B cell (primary cell): ENCODE results near the gene HINT3.

Experiments
- CTCF ChIP-seq: fragments of 200-600 bp; IDR thresholded peaks from one replicate; pipeline ENCODE4 v1.8.0; 2022; ENCODE audit warnings: antibody characterized with exemption, mild to moderate bottlenecking
- EZH2 ChIP-seq: IDR thresholded peaks from 2 replicates; pipeline ENCODE4 v1.6.1; 2012; ENCODE audit warnings: borderline replicate concordance, low read depth, mild to moderate bottlenecking, moderate library complexity, low read length; ENCODE audit not compliant: insufficient read depth, poor library complexity, severe bottlenecking

- TF ChIP-seq CTCF, result no peak
- no peak for TF ChIP-seq EZH2
These were observed 29.9 kb downstream of the HINT3 start, which contains the start of gene TRMT11 for GRCh38 chr6:125986301-125987025.
